Esophagus muscularis mucosa (tissue), 4 donors: Measurements from ENCODE around the gene PSME3.

Source experiments
- CTCF ChIP-seq, 3 experiments: fragments of 200-600 bp in 2 of 3; fragments of 450-650 bp in 1 of 3; sonication (generic) in 2 of 3; IDR thresholded peaks; one replicate each; pipeline ENCODE4 v1.5.1; 2017 to 2019; ENCODE audit warnings: antibody characterized with exemption in 3 of 3, mild to moderate bottlenecking in 2 of 3, moderate library complexity in 1 of 3
- EP300 ChIP-seq: sonication (generic); formaldehyde crosslinking; IDR thresholded peaks from one replicate; pipeline ENCODE4 v1.6.1; 2017; ENCODE audit warnings: antibody characterized with exemption
- POLR2A ChIP-seq: fragments of 450-650 bp; IDR thresholded peaks from one replicate; pipeline ENCODE4 v1.6.1; 2017; ENCODE audit warnings: antibody characterized with exemption, moderate library complexity, mild to moderate bottlenecking, low read depth
- POLR2AphosphoS5 ChIP-seq, 2 donors: sonication (generic); formaldehyde crosslinking; IDR thresholded peaks; one replicate each; pipeline ENCODE4 v1.6.1; 2017; ENCODE audit warnings: antibody characterized with exemption in 2 of 2

GRCh38 chr17:42857389-42857788 is 24.2 kb downstream of the PSME3 start:
- TF ChIP-seq CTCF (IDR thresholded peaks at IDR 0.05) (no peak), EP300 (no peak), POLR2AphosphoS5 (IDR thresholded peaks at IDR 0.05) (no peak), POLR2A (no peak)
